Naive thymus-derived CD8-positive, alpha-beta T cell (primary cell): Measurements from ENCODE around the gene LGALS7B. TPM values are rescaled to one million over a fixed set of nuclear protein-coding genes. Genes with fewer than 3 reads are reported as not detected.
"Not testable (repeated sequence)": the region's sequence is repeated elsewhere in the genome, so short reads cannot be mapped to it uniquely, and the experiment has no call there.

Experiments
- ATAC-seq, 2 donors: fragments of 150-1000 bp; cut with Tn5 transposase in 1 of 2; sonication (Bioruptor Pico), chemical (Tn5 transposase) in 1 of 2; 1 replicate in 1 of 2; 2 replicates in 1 of 2; pipeline ENCODE4 v1.10.0; 2021; ENCODE audit warnings: mild to moderate bottlenecking in 2 of 2, moderate library complexity in 2 of 2
- POLR2A ChIA-PET: fragments of 350-600 bp; sonication (Branson Sonifier 250); formaldehyde crosslinking; loops from one replicate; lab custom pipeline; 2021; ENCODE audit warnings: antibody characterized with exemption; lab: Charles Lee
- DNase-seq, 10 donors: peaks; one replicate each; pipeline versions ENCODE4 v3.0.0 to v3.0.0-alpha.2; 2020 to 2022
- H3K27ac Mint-ChIP-seq, 10 donors: one replicate each; pipeline ENCODE4 v1.8.0; 2020 to 2022; ENCODE audit warnings: mild to moderate bottlenecking in 10 of 10, mixed read lengths in 10 of 10, moderate library complexity in 4 of 10, inconsistent platforms in 1 of 10
- H3K27me3 Mint-ChIP-seq, 5 donors: one replicate each; pipeline ENCODE4 v1.8.0; 2021 to 2022; ENCODE audit warnings: mixed read lengths in 5 of 5
- H3K36me3 Mint-ChIP-seq, 3 donors: one replicate each; pipeline ENCODE4 v1.8.0; 2020 to 2022; ENCODE audit warnings: mixed read lengths in 3 of 3, mild to moderate bottlenecking in 2 of 3, inconsistent platforms in 1 of 3
- H3K4me1 Mint-ChIP-seq, 4 donors: one replicate each; pipeline ENCODE4 v1.8.0; 2021 to 2022; ENCODE audit warnings: mixed read lengths in 4 of 4
- H3K4me3 Mint-ChIP-seq, 10 donors: one replicate each; pipeline ENCODE4 v1.8.0; 2020 to 2022; ENCODE audit warnings: mild to moderate bottlenecking in 10 of 10, mixed read lengths in 10 of 10, moderate library complexity in 6 of 10, inconsistent platforms in 1 of 10
- H3K9me3 Mint-ChIP-seq, 9 donors: one replicate each; pipeline ENCODE4 v1.8.0; 2020 to 2022; ENCODE audit warnings: mixed read lengths in 9 of 9, mild to moderate bottlenecking in 3 of 9, inconsistent platforms in 1 of 9, moderate library complexity in 1 of 9
- polyA plus RNA-seq, 3 donors: library from polyadenylated mRNA; unstranded; fragments of 300-500 nt; fragmentation: Illumina TruSeq; gene quantifications; one replicate each; pipeline ENCODE4 v1.2.3, GENCODE V29; 2021
- total RNA-seq, 8 experiments: library from RNA in 2 of 8; stranded (reverse) in 2 of 8; gene quantifications; one replicate each; pipeline ENCODE4 v1.2.3 and lab custom pipeline; 2021 to 2026

The LGALS7B gene
- total and polyA plus RNA-seq, 5 experiments from 2014 or later: not detected

- ATAC-seq, POLR2A ChIA-PET, H3K27ac Mint-ChIP-seq, H3K9me3 Mint-ChIP-seq, DNase-seq, H3K4me3 Mint-ChIP-seq, H3K27me3 Mint-ChIP-seq, H3K4me1 Mint-ChIP-seq, H3K36me3 Mint-ChIP-seq: not testable (repeated sequence)
Observed at GRCh38 chr19:38753783-38754182, 35.2 kb upstream of the LGALS7B start.

- ATAC-seq, H3K27ac Mint-ChIP-seq, DNase-seq, H3K9me3 Mint-ChIP-seq, POLR2A ChIA-PET, H3K4me1 Mint-ChIP-seq, H3K36me3 Mint-ChIP-seq, H3K27me3 Mint-ChIP-seq, H3K4me3 Mint-ChIP-seq: not testable (repeated sequence)
Observed at GRCh38 chr19:38754196-38754595, 34.8 kb upstream of the LGALS7B start.

- Mint-ChIP-seq H3K27ac (no peak overlapping the region), H3K4me1 (peaks cover 0 to 3% (median under 1%) of the 10 kb centered on the region in 4 donors), H3K36me3 (peaks cover 0 to 3% (median 0%) of the 10 kb centered on the region in 3 donors), H3K4me3 (no peak overlapping the region), H3K9me3 (peaks cover 0 to 3% (median 0%) of the 10 kb centered on the region in 9 donors), H3K27me3 (peaks cover 0 to 3% (median 0%) of the 10 kb centered on the region in 5 donors)
- POLR2A ChIA-PET: no interaction called here
- no peak for ATAC-seq
- DNase-seq: no peak
Observed at GRCh38 chr19:38759590-38760003, 29.4 kb upstream of the LGALS7B start.

GRCh38 chr19:38760805-38761517, 28.0 kb upstream of the LGALS7B start:
- H3K9me3 Mint-ChIP-seq, H3K36me3 Mint-ChIP-seq, ATAC-seq, H3K4me3 Mint-ChIP-seq, POLR2A ChIA-PET, DNase-seq, H3K4me1 Mint-ChIP-seq, H3K27me3 Mint-ChIP-seq: not testable (repeated sequence)
- peak overlapping the region in 1 of 10 donors; percentile 57 for H3K27ac Mint-ChIP-seq

GRCh38 chr19:38761884-38762389, 27.1 kb upstream of the LGALS7B start:
- H3K36me3 Mint-ChIP-seq, ATAC-seq, H3K9me3 Mint-ChIP-seq, H3K4me3 Mint-ChIP-seq, H3K4me1 Mint-ChIP-seq, POLR2A ChIA-PET, H3K27me3 Mint-ChIP-seq, DNase-seq: not testable (repeated sequence)
- H3K27ac Mint-ChIP-seq: peak overlapping the region in 1 of 10 donors; percentile 2

GRCh38 chr19:38763795-38764220, 25.2 kb upstream of the LGALS7B start:
- no peak for DNase-seq
- H3K27me3 Mint-ChIP-seq: peaks cover 0 to 3% (median 0%) of the 10 kb centered on the region in 5 donors
- H3K4me1 Mint-ChIP-seq: peaks cover 0 to 3% (median 2%) of the 10 kb centered on the region in 4 donors
- no peak overlapping the region for H3K27ac Mint-ChIP-seq
- POLR2A ChIA-PET: no interaction called here
- H3K9me3 Mint-ChIP-seq: peaks cover 0 to 1% (median 0%) of the 10 kb centered on the region in 9 donors
- no peak overlapping the region for H3K4me3 Mint-ChIP-seq
- H3K36me3 Mint-ChIP-seq: no peaks in the 10 kb centered on the region
- no peak for ATAC-seq

GRCh38 chr19:38765214-38765613, 23.8 kb upstream of the LGALS7B start:
- H3K27me3 Mint-ChIP-seq: no peaks in the 10 kb centered on the region
- no peak for DNase-seq
- H3K9me3 Mint-ChIP-seq: peaks cover 0 to 1% (median 0%) of the 10 kb centered on the region in 9 donors
- H3K4me1 Mint-ChIP-seq: peaks cover 4 to 10% (median 7%) of the 10 kb centered on the region in 4 donors
- POLR2A ChIA-PET: interaction anchor here (0.7 kb wide), 2 partner anchors 23 to 107 kb away, joined by 3 to 5 read pairs; no protein-coding TSS in a partner anchor
- no peak for ATAC-seq
- H3K27ac Mint-ChIP-seq: no peak overlapping the region
- no peaks in the 10 kb centered on the region for H3K36me3 Mint-ChIP-seq
- no peak overlapping the region for H3K4me3 Mint-ChIP-seq

GRCh38 chr19:38766276-38767047, 22.5 kb upstream of the LGALS7B start:
- DNase-seq (no peak), ATAC-seq (no peak)
- Mint-ChIP-seq H3K27ac (peak overlapping the region in 2 of 10 donors; percentile 20 to 56), H3K36me3 (no peaks in the 10 kb centered on the region), H3K9me3 (peaks cover 0 to 1% (median 0%) of the 10 kb centered on the region in 9 donors), H3K4me1 (peaks cover 3 to 10% (median 7%) of the 10 kb centered on the region in 4 donors), H3K27me3 (no peaks in the 10 kb centered on the region), H3K4me3 (no peak overlapping the region)
- POLR2A ChIA-PET: no interaction called here

GRCh38 chr19:38769635-38770211, 19.3 kb upstream of the LGALS7B start:
- DNase-seq (peak; percentile 75 to 96 (median 89)), ATAC-seq (peak; percentile 84 to 85)
- peak overlapping the region; percentile 37 to 91 (median 84) for H3K27ac Mint-ChIP-seq
- no peaks in the 10 kb centered on the region for H3K36me3 Mint-ChIP-seq
- peaks cover 0 to 1% (median 0%) of the 10 kb centered on the region in 9 donors for H3K9me3 Mint-ChIP-seq
- H3K27me3 Mint-ChIP-seq: no peaks in the 10 kb centered on the region
- peaks cover 3 to 9% (median 7%) of the 10 kb centered on the region in 4 donors for H3K4me1 Mint-ChIP-seq
- H3K4me3 Mint-ChIP-seq: peak overlapping the region; percentile 28 to 78 (median 58)
- POLR2A ChIA-PET: interaction anchor here (0.8 to 1.7 kb wide), 13 partner anchors 16 to 161 kb away, joined by 3 to 10 read pairs (median 6); partner anchors contain the start of genes ECH1, HNRNPL, MRPS12 and RINL

GRCh38 chr19:38770228-38770948, 18.6 kb upstream of the LGALS7B start:
- peak; percentile 39 to 46 for ATAC-seq
- H3K27me3 Mint-ChIP-seq, H3K4me1 Mint-ChIP-seq, H3K27ac Mint-ChIP-seq, H3K36me3 Mint-ChIP-seq, H3K9me3 Mint-ChIP-seq: not testable (repeated sequence)
- peak overlapping the region in 4 of 10 donors; percentile 54 to 78 (median 62) for H3K4me3 Mint-ChIP-seq
- POLR2A ChIA-PET: interaction anchor here (1.0 to 1.7 kb wide), 11 partner anchors 16 to 160 kb away, joined by 3 to 10 read pairs (median 6); partner anchors contain the start of genes ECH1, HNRNPL, MRPS12 and RINL
- peak in 1 of 10 donors; percentile 8 for DNase-seq

GRCh38 chr19:38770949-38771275, 18.1 kb upstream of the LGALS7B start:
- H3K36me3 Mint-ChIP-seq, POLR2A ChIA-PET, H3K4me3 Mint-ChIP-seq, H3K27ac Mint-ChIP-seq, H3K9me3 Mint-ChIP-seq, H3K27me3 Mint-ChIP-seq, DNase-seq, H3K4me1 Mint-ChIP-seq: not testable (repeated sequence)
- peak; percentile 77 to 80 for ATAC-seq

GRCh38 chr19:38771569-38771968, 17.4 kb upstream of the LGALS7B start:
- H3K27me3 Mint-ChIP-seq, POLR2A ChIA-PET, DNase-seq, H3K4me1 Mint-ChIP-seq, ATAC-seq, H3K9me3 Mint-ChIP-seq, H3K4me3 Mint-ChIP-seq, H3K27ac Mint-ChIP-seq, H3K36me3 Mint-ChIP-seq: not testable (repeated sequence)
